ENCODE data around the gene VSTM2B. TPM values are rescaled to one million over a fixed set of nuclear protein-coding genes. Genes with fewer than 3 reads are reported as not detected.

Gene VSTM2B
- polyA plus RNA-seq, 1 donor, result 8.3 TPM

DNA sequence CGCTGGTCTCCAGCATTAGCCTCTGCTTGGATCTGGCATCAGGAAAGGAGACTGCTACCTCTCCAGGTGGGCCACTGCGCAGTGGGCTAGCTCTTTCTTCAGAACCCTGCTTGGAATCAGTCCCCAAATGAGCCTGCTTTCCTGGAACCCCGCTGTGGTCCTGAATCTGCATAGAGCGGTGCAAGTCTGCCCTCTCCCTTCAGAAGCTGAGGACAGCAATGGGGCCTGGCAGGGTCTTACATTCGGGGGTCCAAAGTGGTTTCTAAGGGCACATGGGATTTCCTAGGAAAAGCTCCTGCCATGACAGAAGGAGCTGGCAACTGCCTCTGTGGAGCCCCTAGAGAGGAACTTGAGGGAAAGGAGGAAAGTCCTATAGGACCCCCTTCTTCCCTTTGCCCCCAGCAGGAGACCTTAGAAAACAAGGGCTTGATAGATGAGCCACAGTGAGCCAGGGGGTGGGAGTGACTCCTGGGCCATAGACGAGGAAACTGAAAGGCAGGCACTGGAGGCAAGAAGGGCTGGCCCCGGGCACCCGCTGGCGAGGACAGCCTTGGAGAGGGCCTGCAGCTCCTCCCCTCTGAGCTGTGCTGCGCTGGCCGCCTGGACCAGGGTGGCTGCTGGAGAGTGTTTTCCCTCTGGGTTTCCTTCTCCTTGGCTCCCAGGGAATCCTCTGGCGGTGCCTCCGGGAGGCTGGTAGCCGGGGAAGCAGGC, 1.4 kb upstream of the VSTM2B start:
- peaks cover 19% of the 10 kb centered on the region for H3K4me1 ChIP-seq (ENCODE audit: control insufficient read depth, insufficient read depth, low read length)
- peaks cover 3% of the 10 kb centered on the region for H3K9me3 ChIP-seq (ENCODE audit: control insufficient read depth, low read depth, low read length)
- no peak overlapping the region for H3K4me3 ChIP-seq (ENCODE audit: low read length)
- peaks cover 60% of the 10 kb centered on the region for H3K27me3 ChIP-seq (ENCODE audit: control insufficient read depth, insufficient read depth, low read length)
- WGBS (ENCODE audit: insufficient coverage, low lambda C conversion rate), result no CpG with 5 or more reads among the region's 14 CpGs
- H3K27ac ChIP-seq (ENCODE audit: low read length), result no peak overlapping the region
- H3K36me3 ChIP-seq (ENCODE audit: control insufficient read depth, insufficient read depth, low read length), result no peaks in the 10 kb centered on the region
- no peak for DNase-seq

DNA sequence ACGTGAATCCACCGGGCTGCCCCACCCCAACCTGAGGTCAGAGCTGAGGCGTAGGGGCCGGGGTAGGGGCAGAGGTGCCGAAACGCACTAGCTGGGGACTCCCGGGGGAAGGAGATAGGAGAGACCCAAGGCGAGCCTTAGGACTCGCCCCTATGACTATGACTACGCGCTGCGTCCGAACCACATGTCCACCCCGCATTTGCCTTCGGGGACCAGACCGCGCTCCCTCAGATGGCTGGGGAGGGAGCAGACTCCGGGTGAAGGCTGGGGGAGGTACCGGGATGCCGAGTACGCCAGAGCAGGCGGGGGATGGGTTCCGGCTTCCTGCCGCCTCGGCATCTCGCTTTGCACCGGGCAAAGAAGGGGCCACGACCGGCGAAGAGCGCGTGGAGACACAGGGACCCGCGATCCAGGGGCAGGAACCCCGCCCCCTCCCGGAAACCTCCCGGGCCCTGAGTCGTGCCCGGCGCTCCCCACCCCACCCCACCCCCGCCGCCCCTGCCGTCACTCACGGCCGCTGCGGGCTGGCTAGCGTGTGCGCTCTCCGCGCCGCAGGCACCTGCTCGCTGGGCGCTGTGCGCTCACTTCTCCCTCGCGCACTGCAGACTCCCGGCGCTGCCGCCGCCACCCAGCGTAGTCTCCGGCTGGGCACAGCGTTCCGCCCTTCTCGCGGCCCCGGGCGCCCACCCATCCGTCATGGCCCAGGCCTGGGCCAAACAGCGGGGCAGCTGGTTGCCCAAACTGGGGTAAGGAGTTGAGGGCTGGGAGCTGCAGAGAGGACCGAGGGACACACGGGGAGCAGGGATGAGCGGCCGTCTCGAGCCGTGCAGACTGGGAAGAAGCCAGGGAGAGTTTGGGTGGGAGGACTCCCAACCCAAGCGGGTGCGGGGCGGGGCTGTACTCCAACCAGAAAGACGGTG, 622 bp upstream of the VSTM2B start:
- peaks cover 66% of the 10 kb centered on the region for H3K27me3 ChIP-seq (ENCODE audit: control insufficient read depth, insufficient read depth, low read length)
- H3K9me3 ChIP-seq (ENCODE audit: control insufficient read depth, low read depth, low read length), result peaks cover 7% of the 10 kb centered on the region
- H3K36me3 ChIP-seq (ENCODE audit: control insufficient read depth, insufficient read depth, low read length), result no peaks in the 10 kb centered on the region
- DNase-seq, result peak in 1 of 2 donors; percentile 34
- H3K4me1 ChIP-seq (ENCODE audit: control insufficient read depth, insufficient read depth, low read length), result peaks cover 23% of the 10 kb centered on the region
- no peak overlapping the region for H3K4me3 ChIP-seq (ENCODE audit: low read length)
- no peak overlapping the region for H3K27ac ChIP-seq (ENCODE audit: low read length)
- no CpG with 5 or more reads among the region's 80 CpGs for WGBS (ENCODE audit: insufficient coverage, low lambda C conversion rate)

DNA sequence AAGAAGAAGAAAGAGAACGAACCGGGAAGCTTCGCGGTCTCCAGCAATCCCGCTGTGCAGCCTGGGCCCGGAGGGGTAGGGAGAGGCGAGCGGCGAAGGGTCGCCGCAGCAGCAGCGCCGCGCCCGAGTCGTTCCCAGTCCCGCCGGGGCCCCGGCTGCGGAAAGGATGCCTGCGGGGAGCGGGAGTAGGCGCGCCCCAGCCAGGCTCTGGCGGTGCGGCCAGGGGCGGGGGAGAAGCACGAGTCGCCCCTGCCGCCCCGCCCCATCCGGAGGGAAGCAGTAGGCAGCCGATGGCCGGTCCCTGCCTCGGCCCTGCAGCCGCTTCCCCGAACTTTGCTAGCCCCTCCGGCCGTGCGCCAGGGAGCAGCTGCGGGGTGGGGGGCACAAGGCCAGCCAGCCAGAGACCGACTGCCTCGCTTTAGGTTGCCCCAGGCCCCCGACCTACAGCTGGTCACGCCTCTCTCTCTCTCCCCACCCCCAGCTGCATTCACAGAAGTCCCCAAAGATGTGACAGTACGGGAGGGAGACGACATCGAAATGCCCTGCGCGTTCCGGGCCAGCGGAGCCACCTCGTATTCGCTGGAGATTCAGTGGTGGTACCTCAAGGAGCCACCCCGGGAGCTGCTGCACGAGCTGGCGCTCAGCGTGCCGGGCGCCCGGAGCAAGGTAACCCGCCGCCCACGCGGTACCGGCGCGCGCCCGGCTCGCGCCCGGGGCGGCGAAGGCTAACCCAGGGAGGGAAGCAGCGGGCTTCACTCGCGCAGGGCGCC, 1.1 kb downstream of the VSTM2B start:
- peak overlapping the region; percentile 18 for H3K4me3 ChIP-seq (ENCODE audit: low read length)
- H3K4me1 ChIP-seq (ENCODE audit: control insufficient read depth, insufficient read depth, low read length), result peaks cover 29% of the 10 kb centered on the region
- peaks cover 7% of the 10 kb centered on the region for H3K9me3 ChIP-seq (ENCODE audit: control insufficient read depth, low read depth, low read length)
- H3K27ac ChIP-seq (ENCODE audit: low read length), result no peak overlapping the region
- peak in 1 of 2 donors; percentile 30 for DNase-seq
- WGBS (ENCODE audit: insufficient coverage, low lambda C conversion rate), result no CpG with 5 or more reads among the region's 79 CpGs
- peaks cover 79% of the 10 kb centered on the region for H3K27me3 ChIP-seq (ENCODE audit: control insufficient read depth, insufficient read depth, low read length)
- no peaks in the 10 kb centered on the region for H3K36me3 ChIP-seq (ENCODE audit: control insufficient read depth, insufficient read depth, low read length)

DNA sequence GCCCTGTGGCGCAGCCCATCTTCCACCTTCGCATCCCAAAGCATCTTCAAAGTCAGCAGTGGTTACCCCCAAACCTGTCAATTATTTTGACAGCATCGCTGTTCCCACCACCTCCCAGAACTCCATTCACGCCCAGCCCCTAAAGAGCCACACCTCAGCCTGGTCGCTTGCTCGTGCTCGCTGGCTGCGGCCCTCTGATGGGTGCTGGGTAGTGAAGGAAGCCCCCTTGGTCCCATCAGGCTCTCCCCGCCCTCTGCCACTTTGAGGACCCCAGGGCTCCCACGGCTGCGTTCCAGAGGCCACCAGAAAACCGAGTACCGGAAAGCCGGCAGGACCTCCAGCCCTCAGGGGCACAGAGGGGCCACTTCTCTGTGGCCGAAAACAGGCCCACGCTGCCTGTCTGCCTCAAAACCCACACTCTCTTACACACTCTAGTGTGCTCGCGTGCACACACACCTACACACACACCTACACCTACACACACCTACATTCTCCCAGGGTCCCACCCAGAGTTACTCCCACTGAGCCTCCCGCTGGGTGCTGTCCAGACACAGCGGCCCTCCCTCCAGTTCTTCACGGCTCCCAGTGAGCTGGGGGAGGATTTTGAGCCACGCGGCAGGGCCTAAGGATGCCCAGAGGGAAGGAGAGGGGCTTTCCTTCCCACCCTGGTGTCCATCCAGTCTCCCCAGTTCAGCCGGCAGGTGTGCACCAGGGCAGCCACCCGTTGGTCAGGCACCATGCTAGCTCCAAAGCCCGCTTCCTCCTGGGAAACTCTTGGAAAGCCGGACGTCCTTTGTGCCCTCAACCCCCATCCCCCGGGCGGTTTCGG, 1.9 kb downstream of the VSTM2B start:
- H3K27ac ChIP-seq (ENCODE audit: low read length), result no peak overlapping the region
- peaks cover 79% of the 10 kb centered on the region for H3K27me3 ChIP-seq (ENCODE audit: control insufficient read depth, insufficient read depth, low read length)
- no CpG with 5 or more reads among the region's 31 CpGs for WGBS (ENCODE audit: insufficient coverage, low lambda C conversion rate)
- no peak for DNase-seq
- H3K4me1 ChIP-seq (ENCODE audit: control insufficient read depth, insufficient read depth, low read length), result peaks cover 29% of the 10 kb centered on the region
- peaks cover 7% of the 10 kb centered on the region for H3K9me3 ChIP-seq (ENCODE audit: control insufficient read depth, low read depth, low read length)
- H3K4me3 ChIP-seq (ENCODE audit: low read length), result peak overlapping the region; percentile 51
- H3K36me3 ChIP-seq (ENCODE audit: control insufficient read depth, insufficient read depth, low read length), result no peaks in the 10 kb centered on the region

DNA sequence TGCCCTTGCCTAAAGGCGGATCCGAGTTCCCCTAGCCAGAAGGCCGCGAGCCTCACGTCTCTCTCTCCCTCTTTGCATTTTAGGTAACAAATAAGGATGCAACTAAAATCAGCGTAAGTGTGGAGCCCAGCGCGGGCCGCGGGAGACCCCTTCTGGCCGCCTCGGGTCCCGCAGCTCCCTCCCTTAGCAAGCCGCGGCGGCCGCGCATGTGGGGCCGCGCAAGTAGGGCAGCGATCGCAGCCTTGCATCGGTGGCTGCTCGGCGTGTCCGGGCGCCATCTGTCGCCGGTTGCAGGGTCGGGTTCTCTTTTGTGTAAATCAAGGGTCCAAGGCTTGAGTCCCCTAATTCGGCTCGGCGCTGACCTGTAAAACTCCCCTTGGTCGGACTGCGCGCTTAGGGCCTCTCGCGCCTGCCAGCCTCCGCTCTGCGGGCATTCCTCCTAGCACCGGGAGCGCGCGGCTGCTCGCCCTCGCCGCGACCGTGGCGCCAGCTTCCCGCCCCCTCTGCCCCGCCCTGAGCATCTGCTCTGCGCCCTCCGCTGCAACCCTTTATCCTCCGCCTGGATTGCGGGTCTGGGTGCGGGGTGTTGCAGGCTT, 2.7 kb downstream of the VSTM2B start:
- Histone ChIP-seq H3K4me3 (ENCODE audit: low read length) (peak overlapping the region; percentile 51), H3K27me3 (ENCODE audit: control insufficient read depth, insufficient read depth, low read length) (peaks cover 74% of the 10 kb centered on the region), H3K4me1 (ENCODE audit: control insufficient read depth, insufficient read depth, low read length) (peaks cover 29% of the 10 kb centered on the region), H3K9me3 (ENCODE audit: control insufficient read depth, low read depth, low read length) (peaks cover 7% of the 10 kb centered on the region), H3K36me3 (ENCODE audit: control insufficient read depth, insufficient read depth, low read length) (peaks cover 2% of the 10 kb centered on the region), H3K27ac (ENCODE audit: low read length) (peak overlapping the region; percentile 81)
- DNase-seq, result peak; percentile 64 to 88
- WGBS (ENCODE audit: insufficient coverage, low lambda C conversion rate), result no CpG with 5 or more reads among the region's 57 CpGs

DNA sequence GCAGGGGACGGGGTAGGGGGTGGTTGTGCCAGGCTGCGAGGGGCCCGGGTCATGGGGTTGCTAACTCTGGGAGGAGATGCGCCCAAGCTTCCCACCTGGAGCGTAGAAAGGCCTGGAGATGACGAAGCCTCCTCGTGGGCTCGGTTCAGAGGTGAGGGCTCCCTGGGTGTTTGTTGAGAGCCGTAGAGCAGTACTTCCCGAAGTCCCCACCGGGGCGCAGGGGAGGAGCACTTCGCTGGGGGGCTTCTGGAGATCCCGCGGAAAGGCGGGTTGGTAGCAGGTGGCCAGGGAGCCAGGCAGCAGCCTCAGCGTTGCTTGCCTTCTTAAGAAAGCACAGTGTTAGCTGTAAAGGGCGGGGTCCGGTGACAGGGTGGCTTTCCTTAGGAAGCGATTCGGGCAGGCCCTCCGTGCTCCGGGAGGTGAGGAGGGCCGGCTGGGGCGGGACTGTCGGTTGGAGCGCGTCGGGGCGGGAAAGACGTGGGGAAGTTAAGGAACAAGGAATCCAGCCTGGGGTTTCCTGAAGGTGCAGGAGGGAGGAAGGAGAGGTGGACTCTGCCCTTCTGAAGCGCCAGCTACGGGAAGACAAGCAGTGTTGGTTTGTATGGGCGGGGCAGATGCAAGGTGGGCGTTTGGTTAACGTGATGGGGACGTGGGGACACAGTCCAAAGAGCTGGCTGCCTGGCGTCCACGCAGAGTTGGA, 3.3 kb downstream of the VSTM2B start:
- Histone ChIP-seq H3K36me3 (ENCODE audit: control insufficient read depth, insufficient read depth, low read length) (peaks cover 5% of the 10 kb centered on the region), H3K9me3 (ENCODE audit: control insufficient read depth, low read depth, low read length) (peaks cover 7% of the 10 kb centered on the region), H3K27ac (ENCODE audit: low read length) (peak overlapping the region; percentile 81), H3K4me1 (ENCODE audit: control insufficient read depth, insufficient read depth, low read length) (peaks cover 29% of the 10 kb centered on the region), H3K4me3 (ENCODE audit: low read length) (peak overlapping the region; percentile 51), H3K27me3 (ENCODE audit: control insufficient read depth, insufficient read depth, low read length) (peaks cover 67% of the 10 kb centered on the region)
- WGBS (ENCODE audit: insufficient coverage, low lambda C conversion rate), result no CpG with 5 or more reads among the region's 39 CpGs
- peak; percentile 78 to 94 for DNase-seq

DNA sequence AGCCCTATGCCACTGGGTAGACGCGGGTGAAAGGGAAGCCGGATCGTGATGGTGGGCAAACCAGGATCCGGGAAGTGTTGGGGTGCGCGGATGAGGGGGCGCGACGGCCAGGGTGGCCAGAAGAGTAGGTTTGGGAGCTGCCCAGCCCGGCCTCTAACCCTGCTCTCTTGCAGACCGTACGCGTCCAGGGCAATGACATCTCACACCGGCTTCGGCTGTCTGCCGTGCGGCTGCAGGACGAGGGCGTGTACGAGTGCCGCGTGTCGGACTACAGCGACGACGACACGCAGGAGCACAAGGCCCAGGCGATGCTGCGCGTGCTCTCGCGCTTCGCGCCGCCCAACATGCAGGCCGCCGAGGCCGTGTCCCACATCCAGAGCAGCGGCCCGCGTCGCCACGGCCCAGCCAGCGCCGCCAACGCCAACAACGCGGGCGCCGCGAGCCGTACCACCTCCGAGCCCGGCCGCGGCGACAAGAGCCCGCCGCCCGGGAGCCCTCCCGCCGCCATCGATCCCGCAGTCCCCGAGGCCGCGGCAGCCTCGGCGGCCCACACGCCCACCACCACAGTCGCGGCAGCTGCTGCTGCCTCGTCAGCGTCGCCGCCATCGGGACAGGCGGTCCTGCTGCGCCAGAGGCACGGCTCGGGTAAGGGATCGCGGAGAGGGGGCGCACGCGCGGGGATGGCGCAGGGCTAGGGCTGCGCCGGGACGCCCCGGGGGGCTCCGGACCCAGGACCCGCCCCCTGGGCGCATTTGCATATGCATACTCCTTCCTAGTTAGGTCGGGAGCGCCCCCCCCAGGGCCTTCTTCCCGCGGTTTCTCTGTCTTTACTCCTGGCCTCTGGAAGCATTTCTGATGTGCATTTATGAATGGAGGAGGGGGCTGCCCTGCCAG, 4.1 kb downstream of the VSTM2B start:
- Histone ChIP-seq H3K27ac (ENCODE audit: low read length) (peak overlapping the region; percentile 81), H3K27me3 (ENCODE audit: control insufficient read depth, insufficient read depth, low read length) (peaks cover 59% of the 10 kb centered on the region), H3K36me3 (ENCODE audit: control insufficient read depth, insufficient read depth, low read length) (peaks cover 5% of the 10 kb centered on the region), H3K4me1 (ENCODE audit: control insufficient read depth, insufficient read depth, low read length) (peaks cover 29% of the 10 kb centered on the region), H3K4me3 (ENCODE audit: low read length) (peak overlapping the region; percentile 51), H3K9me3 (ENCODE audit: control insufficient read depth, low read depth, low read length) (peaks cover 7% of the 10 kb centered on the region)
- DNase-seq, result peak; percentile 69 to 88
- no CpG with 5 or more reads among the region's 100 CpGs for WGBS (ENCODE audit: insufficient coverage, low lambda C conversion rate)

DNA sequence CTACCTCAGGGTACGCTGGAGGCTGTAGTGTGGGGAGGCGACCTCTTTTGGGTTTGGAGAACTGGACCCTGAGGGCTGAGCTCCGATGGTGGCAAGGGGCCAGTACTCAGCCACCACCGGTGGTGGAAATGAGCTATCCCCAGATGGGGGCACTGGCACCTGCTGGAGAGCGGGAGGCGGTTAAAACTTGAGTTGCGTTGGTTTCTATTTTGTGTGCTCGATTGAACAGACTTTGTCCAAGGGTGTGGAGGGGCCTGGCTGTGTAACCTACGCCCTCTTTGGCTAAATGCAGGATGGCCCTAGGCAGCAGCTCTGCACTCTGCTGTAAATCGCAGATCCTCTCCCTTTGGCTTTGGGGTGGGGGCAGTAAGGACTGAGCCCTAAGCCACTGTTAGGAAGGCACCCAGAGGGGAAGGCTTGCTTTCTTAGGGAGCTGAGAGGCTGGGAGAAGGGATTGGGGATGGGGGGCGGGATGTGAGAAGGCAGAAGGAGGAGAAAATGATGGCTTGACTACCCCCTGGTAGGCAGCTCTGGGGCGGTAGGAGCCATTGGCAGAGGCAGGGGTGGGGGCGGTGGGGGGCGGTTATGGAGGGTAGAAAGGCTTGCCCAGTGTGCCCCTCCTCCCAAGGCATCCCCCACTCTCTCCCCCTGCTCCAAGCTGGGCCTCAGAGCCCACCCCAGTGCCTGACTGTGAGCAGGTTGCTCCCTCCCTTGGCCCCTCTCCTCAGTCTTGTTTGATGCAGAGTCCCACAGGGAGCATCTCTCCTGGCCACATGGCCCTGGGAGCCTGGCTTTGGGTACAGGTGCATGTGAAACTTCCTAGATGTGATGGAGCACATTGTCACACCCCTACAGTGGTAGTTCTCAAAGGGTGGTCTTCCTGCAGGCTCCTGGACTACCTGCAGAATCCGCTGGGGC, 5.0 kb downstream of the VSTM2B start:
- DNase-seq, result peak; percentile 65 to 86
- Histone ChIP-seq H3K36me3 (ENCODE audit: control insufficient read depth, insufficient read depth, low read length) (peaks cover 7% of the 10 kb centered on the region), H3K4me1 (ENCODE audit: control insufficient read depth, insufficient read depth, low read length) (peaks cover 29% of the 10 kb centered on the region), H3K4me3 (ENCODE audit: low read length) (peak overlapping the region; percentile 47), H3K9me3 (ENCODE audit: control insufficient read depth, low read depth, low read length) (peaks cover 7% of the 10 kb centered on the region), H3K27me3 (ENCODE audit: control insufficient read depth, insufficient read depth, low read length) (peaks cover 53% of the 10 kb centered on the region), H3K27ac (ENCODE audit: low read length) (peak overlapping the region; percentile 63)
- whole genome bisulfite sequencing (ENCODE audit: insufficient coverage, low lambda C conversion rate), result no CpG with 5 or more reads among the region's 15 CpGs
